ENCODE results near the gene IKZF5. TPM values are rescaled to one million over a fixed set of nuclear protein-coding genes. Genes with fewer than 3 reads are reported as not detected.

IKZF5 gene, protein sequence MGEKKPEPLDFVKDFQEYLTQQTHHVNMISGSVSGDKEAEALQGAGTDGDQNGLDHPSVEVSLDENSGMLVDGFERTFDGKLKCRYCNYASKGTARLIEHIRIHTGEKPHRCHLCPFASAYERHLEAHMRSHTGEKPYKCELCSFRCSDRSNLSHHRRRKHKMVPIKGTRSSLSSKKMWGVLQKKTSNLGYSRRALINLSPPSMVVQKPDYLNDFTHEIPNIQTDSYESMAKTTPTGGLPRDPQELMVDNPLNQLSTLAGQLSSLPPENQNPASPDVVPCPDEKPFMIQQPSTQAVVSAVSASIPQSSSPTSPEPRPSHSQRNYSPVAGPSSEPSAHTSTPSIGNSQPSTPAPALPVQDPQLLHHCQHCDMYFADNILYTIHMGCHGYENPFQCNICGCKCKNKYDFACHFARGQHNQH
- total RNA-seq, result 10 to 100 TPM in 1 of 4 donors, 1 to 10 TPM in 3; 4.3 to 11.0 (median 7.7) TPM

- peak; percentile 95 to 96 for ATAC-seq
- in situ Hi-C loops (cut with MboI; ENCODE audit: low sequenced_read_pairs in 4 of 4), result no loop called here
- Histone ChIP-seq H3K9me3 (no peaks in the 10 kb centered on the region), H3K27ac (peak within 1 kb of the TSS; percentile 93 to 99 (median 96)), H3K27me3 (no peaks in the 10 kb centered on the region), H3K4me3 (peak within 1 kb of the TSS; percentile 95 to 99 (median 97)), H3K36me3 (no peaks in the 10 kb centered on the region), H3K4me1 (peaks cover 38 to 46% of the 10 kb centered on the region in 2 donors)
- intact Hi-C loops (cut with DNase I; ENCODE audit: low total_unique reads), result loop anchor here (1.0 to 10.0 kb wide), 4 partner anchors 28 to 1406 kb away; partner anchors contain the start of genes BUB3, C10orf88, OAT and PSTK
- peak; percentile 97 for DNase-seq
- peak; percentile 78 to 85 for TF ChIP-seq POLR2A (IDR thresholded peaks at IDR 0.05)
- TF ChIP-seq, protein P1, sequence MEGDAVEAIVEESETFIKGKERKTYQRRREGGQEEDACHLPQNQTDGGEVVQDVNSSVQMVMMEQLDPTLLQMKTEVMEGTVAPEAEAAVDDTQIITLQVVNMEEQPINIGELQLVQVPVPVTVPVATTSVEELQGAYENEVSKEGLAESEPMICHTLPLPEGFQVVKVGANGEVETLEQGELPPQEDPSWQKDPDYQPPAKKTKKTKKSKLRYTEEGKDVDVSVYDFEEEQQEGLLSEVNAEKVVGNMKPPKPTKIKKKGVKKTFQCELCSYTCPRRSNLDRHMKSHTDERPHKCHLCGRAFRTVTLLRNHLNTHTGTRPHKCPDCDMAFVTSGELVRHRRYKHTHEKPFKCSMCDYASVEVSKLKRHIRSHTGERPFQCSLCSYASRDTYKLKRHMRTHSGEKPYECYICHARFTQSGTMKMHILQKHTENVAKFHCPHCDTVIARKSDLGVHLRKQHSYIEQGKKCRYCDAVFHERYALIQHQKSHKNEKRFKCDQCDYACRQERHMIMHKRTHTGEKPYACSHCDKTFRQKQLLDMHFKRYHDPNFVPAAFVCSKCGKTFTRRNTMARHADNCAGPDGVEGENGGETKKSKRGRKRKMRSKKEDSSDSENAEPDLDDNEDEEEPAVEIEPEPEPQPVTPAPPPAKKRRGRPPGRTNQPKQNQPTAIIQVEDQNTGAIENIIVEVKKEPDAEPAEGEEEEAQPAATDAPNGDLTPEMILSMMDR (IDR thresholded peaks at IDR 0.05 in 4 of 5, conservative IDR thresholded peaks at IDR 0.05 in 1 of 5), result no peak
Measured at GRCh38 chr10:123008355-123009104, at the start of gene IKZF5, which contains the start of gene ACADSB. Gene IKZF5 (minus strand): TSS chr10:123008795. CDS start chr10:122998625, 10,170 bp downstream. Gene ACADSB (plus strand): TSS chr10:123009006. CDS start chr10:123009030, 24 bp downstream.

DNA sequence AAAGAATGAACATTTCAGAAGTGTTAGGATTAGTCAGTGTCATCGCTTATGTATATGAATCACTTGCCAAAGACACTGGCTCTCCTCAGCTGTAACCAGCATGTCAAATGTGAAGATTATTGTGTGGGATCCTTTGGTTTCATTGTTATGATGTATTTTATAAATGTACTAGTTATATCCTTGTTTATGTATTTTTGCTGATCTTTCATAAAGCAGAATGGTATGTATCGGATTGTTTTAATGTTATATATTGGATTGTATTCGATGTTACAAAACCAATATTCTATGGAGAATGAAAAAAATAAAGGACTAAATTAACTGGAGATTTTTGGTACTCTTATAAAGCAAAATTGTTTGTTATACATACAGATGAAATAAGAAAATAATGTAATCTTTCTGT is 49.4 kb upstream of the IKZF5 start:
- ATAC-seq (no peak), DNase-seq (no peak)
- Histone ChIP-seq H3K4me3 (no peak overlapping the region), H3K4me1 (no peaks in the 10 kb centered on the region), H3K9me3 (no peaks in the 10 kb centered on the region), H3K36me3 (peaks cover 0 to 10% of the 10 kb centered on the region in 2 donors), H3K27me3 (no peaks in the 10 kb centered on the region), H3K27ac (no peak overlapping the region)
- in situ Hi-C loops (cut with MboI; ENCODE audit: low sequenced_read_pairs in 4 of 4), result no loop called here
- TF ChIP-seq POLR2A (IDR thresholded peaks at IDR 0.05), result no peak
- TF ChIP-seq, protein P1 (IDR thresholded peaks at IDR 0.05 in 4 of 5, conservative IDR thresholded peaks at IDR 0.05 in 1 of 5), result no peak
- intact Hi-C loops (cut with DNase I; ENCODE audit: low total_unique reads), result no loop called here

DNA sequence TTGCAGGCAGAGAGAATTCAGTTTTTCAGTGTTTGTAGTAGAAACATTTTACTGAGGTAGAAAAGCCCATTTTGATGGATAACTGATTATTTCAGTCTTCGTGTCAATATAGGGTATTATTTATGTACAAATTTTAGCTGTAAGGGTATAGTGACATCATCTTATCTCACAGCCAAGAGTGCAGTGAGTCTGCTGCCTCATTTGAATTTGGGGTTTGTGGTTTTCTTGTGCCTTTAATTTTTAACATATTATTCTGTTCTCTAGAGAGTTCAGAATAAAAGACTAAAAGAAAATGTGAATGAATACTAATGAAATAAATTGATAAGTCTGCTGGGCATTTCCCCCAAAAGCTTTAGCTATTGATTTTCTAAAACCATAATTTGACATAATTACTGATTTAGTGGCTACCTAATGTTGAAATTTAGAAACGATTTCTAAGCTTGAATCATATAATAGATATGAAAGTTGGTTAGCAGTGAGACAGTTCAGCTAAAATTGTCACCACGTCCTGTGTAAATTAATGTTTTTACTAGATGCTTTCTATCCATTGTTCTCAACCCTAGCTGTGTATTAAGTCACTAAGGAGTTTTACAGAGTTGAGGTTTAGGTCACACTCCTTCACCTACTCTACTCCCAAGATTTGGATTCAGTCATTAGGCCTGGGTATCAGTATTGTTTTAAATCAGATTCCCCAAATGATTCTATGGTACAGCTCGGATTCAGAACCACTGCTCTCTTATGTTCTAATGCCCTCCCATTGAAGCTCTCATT is 37.6 kb upstream of the IKZF5 start:
- TF ChIP-seq, protein P1 (IDR thresholded peaks at IDR 0.05 in 4 of 5, conservative IDR thresholded peaks at IDR 0.05 in 1 of 5), result no peak
- no peak for TF ChIP-seq POLR2A (IDR thresholded peaks at IDR 0.05)
- H3K27ac ChIP-seq, result no peak overlapping the region
- intact Hi-C loops (cut with DNase I; ENCODE audit: low total_unique reads) (loop anchor here (10.0 kb wide), 1 partner anchor 509 kb away; no protein-coding TSS in a partner anchor), in situ Hi-C loops (cut with MboI; ENCODE audit: low sequenced_read_pairs in 4 of 4) (no loop called here)
- ATAC-seq (no peak), DNase-seq (no peak)
- H3K27me3 ChIP-seq, result no peaks in the 10 kb centered on the region
- H3K4me3 ChIP-seq, result no peak overlapping the region
- H3K36me3 ChIP-seq, result peaks cover 4 to 45% of the 10 kb centered on the region in 2 donors
- H3K9me3 ChIP-seq, result no peaks in the 10 kb centered on the region
- no peaks in the 10 kb centered on the region for H3K4me1 ChIP-seq

- intact Hi-C loops (cut with DNase I; ENCODE audit: low total_unique reads) (loop anchor here (10.0 kb wide), 1 partner anchor 510 kb away; no protein-coding TSS in a partner anchor), in situ Hi-C loops (cut with MboI; ENCODE audit: low sequenced_read_pairs in 4 of 4) (no loop called here)
- TF ChIP-seq POLR2A (IDR thresholded peaks at IDR 0.05), result no peak
- Histone ChIP-seq H3K9me3 (no peaks in the 10 kb centered on the region), H3K27ac (no peak overlapping the region), H3K4me1 (peaks cover 0 to 3% of the 10 kb centered on the region in 2 donors), H3K4me3 (no peak overlapping the region), H3K27me3 (no peaks in the 10 kb centered on the region), H3K36me3 (peaks cover 4 to 42% of the 10 kb centered on the region in 2 donors)
- ATAC-seq (no peak), DNase-seq (no peak)
Measured at GRCh38 chr10:123044391-123044790, 35.8 kb upstream of the IKZF5 start.

Measured in gastrocnemius medialis (tissue), 4 donors.